Upper lobe of left lung (tissue), 6 donors: Measurements from ENCODE around the gene IGSF21. TPM values are rescaled to one million over a fixed set of nuclear protein-coding genes. Genes with fewer than 3 reads are reported as not detected.

Experiments
- ATAC-seq, 2 donors: fragments of 200-7000 bp; cut with Tn5 transposase; one replicate each; pipeline ENCODE4 v1.9.1; 2022; ENCODE audit warnings: mild to moderate bottlenecking in 2 of 2, moderate library complexity in 2 of 2; ENCODE audit not compliant: low FRiP score in 2 of 2
- DNase-seq, 2 donors: peaks; one replicate each; pipeline ENCODE4 v3.0.0-alpha.2; 2019 to 2020
- H3K27ac ChIP-seq, 4 donors: fragments of 200-600 bp; sonication (generic); one replicate each; pipeline ENCODE4 v1.5.1; 2016 to 2019
- H3K27me3 ChIP-seq, 4 donors: fragments of 200-600 bp; sonication (generic); one replicate each; pipeline ENCODE4 v1.5.1; 2017 to 2019
- H3K36me3 ChIP-seq, 4 donors: fragments of 200-600 bp; sonication (generic); one replicate each; pipeline ENCODE4 v1.5.1; 2016 to 2019
- H3K4me1 ChIP-seq, 4 donors: fragments of 200-600 bp; sonication (generic); one replicate each; pipeline ENCODE4 v1.5.1; 2018 to 2019
- H3K4me3 ChIP-seq, 4 donors: fragments of 200-600 bp; sonication (generic); one replicate each; pipeline ENCODE4 v1.5.1; 2017 to 2019; ENCODE audit warnings: mild to moderate bottlenecking in 2 of 4, moderate library complexity in 1 of 4
- H3K9me3 ChIP-seq, 4 donors: fragments of 200-600 bp; sonication (generic); one replicate each; pipeline ENCODE4 v1.5.1; 2018 to 2019
- EP300 ChIP-seq, 4 donors: sonication (generic); formaldehyde crosslinking; IDR thresholded peaks; one replicate each; pipeline ENCODE4 v1.5.1; 2017; ENCODE audit warnings: antibody characterized with exemption in 4 of 4, control low read depth in 2 of 4
- POLR2A ChIP-seq, 4 donors: fragments of 450-650 bp; IDR thresholded peaks; one replicate each; pipeline ENCODE4 v1.5.1; 2016 to 2017; ENCODE audit warnings: antibody characterized with exemption in 4 of 4, mild to moderate bottlenecking in 2 of 4
- POLR2AphosphoS5 ChIP-seq, 2 donors: sonication (generic); formaldehyde crosslinking; IDR thresholded peaks; one replicate each; pipeline ENCODE4 v1.5.1; 2017; ENCODE audit warnings: antibody characterized with exemption in 2 of 2
- WGBS, 2 donors: methylation state at CpG; one replicate each; pipeline ENCODE4 v1.1.5; 2017 to 2018; 5-methylcytosine and 5-hydroxymethylcytosine counted together
- total RNA-seq, 6 donors: library from RNA; depleted of rRNA in 4 of 6; stranded (reverse); fragments of >200 nt in 4 of 6; gene quantifications; one replicate each; pipeline versions ENCODE4 v1.1.0 to v1.2.1, GENCODE V29; 2016 to 2021
- TF ChIP-seq, protein P1 (sequence below), 6 experiments: fragments of 450-650 bp in 4 of 6; fragments of 200-600 bp in 2 of 6; sonication (generic) in 2 of 6; IDR thresholded peaks; one replicate each; pipeline ENCODE4 v1.5.1; 2016 to 2019; ENCODE audit warnings: antibody characterized with exemption in 6 of 6
- donor health status: DM: no; HTN: no; CAD: no; lungs with moderate emphysema.
- donor health status: DM: no; HTN: yes; CAD: no; lungs with severe emphysema.

The IGSF21 gene
- total RNA-seq, 6 donors from 2014 or later, result 1.1 to 2.9 (median 2.0) TPM; not detected in 1

- H3K9me3 ChIP-seq, result no peaks in the 10 kb centered on the region
- H3K27me3 ChIP-seq, result no peaks in the 10 kb centered on the region
- no peak overlapping the region for H3K27ac ChIP-seq
- DNase-seq, result no peak
- H3K4me3 ChIP-seq, result no peak overlapping the region
- TF ChIP-seq POLR2A (IDR thresholded peaks at IDR 0.05) (no peak), EP300 (IDR thresholded peaks at IDR 0.05) (no peak), POLR2AphosphoS5 (IDR thresholded peaks at IDR 0.05) (no peak)
- TF ChIP-seq, protein P1, sequence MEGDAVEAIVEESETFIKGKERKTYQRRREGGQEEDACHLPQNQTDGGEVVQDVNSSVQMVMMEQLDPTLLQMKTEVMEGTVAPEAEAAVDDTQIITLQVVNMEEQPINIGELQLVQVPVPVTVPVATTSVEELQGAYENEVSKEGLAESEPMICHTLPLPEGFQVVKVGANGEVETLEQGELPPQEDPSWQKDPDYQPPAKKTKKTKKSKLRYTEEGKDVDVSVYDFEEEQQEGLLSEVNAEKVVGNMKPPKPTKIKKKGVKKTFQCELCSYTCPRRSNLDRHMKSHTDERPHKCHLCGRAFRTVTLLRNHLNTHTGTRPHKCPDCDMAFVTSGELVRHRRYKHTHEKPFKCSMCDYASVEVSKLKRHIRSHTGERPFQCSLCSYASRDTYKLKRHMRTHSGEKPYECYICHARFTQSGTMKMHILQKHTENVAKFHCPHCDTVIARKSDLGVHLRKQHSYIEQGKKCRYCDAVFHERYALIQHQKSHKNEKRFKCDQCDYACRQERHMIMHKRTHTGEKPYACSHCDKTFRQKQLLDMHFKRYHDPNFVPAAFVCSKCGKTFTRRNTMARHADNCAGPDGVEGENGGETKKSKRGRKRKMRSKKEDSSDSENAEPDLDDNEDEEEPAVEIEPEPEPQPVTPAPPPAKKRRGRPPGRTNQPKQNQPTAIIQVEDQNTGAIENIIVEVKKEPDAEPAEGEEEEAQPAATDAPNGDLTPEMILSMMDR (IDR thresholded peaks at IDR 0.05), result no peak
- no peak for ATAC-seq
- H3K4me1 ChIP-seq, result no peaks in the 10 kb centered on the region
- WGBS, 2 donors, result 42% methylated on average over 2 of the region's 2 CpGs; no CpG with 5 or more reads in 1 of the 2 donors
- no peaks in the 10 kb centered on the region for H3K36me3 ChIP-seq
Measured at GRCh38 chr1:18093193-18093592, 14.4 kb upstream of the IGSF21 start.

GRCh38 chr1:18093646-18094045, 14.0 kb upstream of the IGSF21 start:
- Histone ChIP-seq H3K27me3 (no peaks in the 10 kb centered on the region), H3K9me3 (no peaks in the 10 kb centered on the region), H3K4me1 (no peaks in the 10 kb centered on the region), H3K27ac (no peak overlapping the region), H3K36me3 (no peaks in the 10 kb centered on the region), H3K4me3 (no peak overlapping the region)
- ATAC-seq (no peak), DNase-seq (no peak)
- 94 to 95% methylated on average over 2 of the region's 2 CpGs for WGBS, 2 donors
- no peak for TF ChIP-seq POLR2AphosphoS5 (IDR thresholded peaks at IDR 0.05)
- TF ChIP-seq, protein P1 (IDR thresholded peaks at IDR 0.05), result no peak
- no peak for TF ChIP-seq EP300 (IDR thresholded peaks at IDR 0.05)
- no peak for TF ChIP-seq POLR2A (IDR thresholded peaks at IDR 0.05)

DNA sequence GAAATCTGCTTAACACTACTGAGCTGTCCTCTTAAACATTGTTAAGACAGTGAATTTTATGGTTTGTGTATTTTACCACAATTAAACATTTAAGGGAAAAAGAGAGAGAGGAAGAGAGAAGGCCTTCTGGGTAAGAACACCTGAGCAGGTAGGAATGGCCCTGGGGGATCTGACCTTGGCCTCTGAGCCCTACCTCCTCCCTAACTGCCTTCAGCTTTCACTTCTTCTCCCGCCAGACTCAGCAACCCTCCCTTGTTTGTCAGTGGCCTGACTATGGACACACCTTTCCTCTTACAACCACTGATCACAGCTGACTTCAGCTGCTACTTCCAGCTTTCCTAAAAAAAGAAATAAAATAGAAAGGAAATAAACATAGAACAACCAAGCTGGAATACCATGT, 13.5 kb upstream of the IGSF21 start:
- DNase-seq (no peak), ATAC-seq (no peak)
- Histone ChIP-seq H3K36me3 (no peaks in the 10 kb centered on the region), H3K27me3 (no peaks in the 10 kb centered on the region), H3K27ac (no peak overlapping the region), H3K9me3 (no peaks in the 10 kb centered on the region), H3K4me3 (no peak overlapping the region), H3K4me1 (no peaks in the 10 kb centered on the region)
- 52 to 76% methylated on average over 1 of the region's 1 CpG for WGBS, 2 donors
- TF ChIP-seq POLR2A (IDR thresholded peaks at IDR 0.05), result no peak
- TF ChIP-seq, protein P1 (IDR thresholded peaks at IDR 0.05), result no peak
- TF ChIP-seq EP300 (IDR thresholded peaks at IDR 0.05), result no peak
- no peak for TF ChIP-seq POLR2AphosphoS5 (IDR thresholded peaks at IDR 0.05)

DNA sequence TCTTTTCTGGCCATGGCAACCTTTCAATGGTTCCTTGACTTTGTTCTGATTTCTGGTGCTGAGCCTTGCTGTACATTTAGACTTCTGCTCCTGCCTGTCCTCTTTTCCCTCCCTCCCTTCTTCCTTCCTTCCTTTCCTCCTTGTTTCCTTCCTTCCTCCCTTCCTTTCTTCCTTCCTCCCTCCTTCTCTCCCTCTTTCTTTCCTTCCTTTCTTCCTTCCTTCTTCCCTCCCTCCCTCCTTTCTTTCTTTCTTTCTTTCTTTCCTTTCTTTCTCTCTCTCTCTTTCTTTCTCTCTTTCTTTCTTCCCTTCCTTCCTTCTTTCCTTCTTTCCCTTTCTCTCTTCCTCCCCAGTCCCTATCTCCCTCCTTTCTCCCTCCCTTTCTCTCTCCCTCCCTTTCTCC, 10.4 kb upstream of the IGSF21 start:
- DNase-seq, result no peak
- no peak for ATAC-seq
- no peaks in the 10 kb centered on the region for H3K9me3 ChIP-seq
- H3K27me3 ChIP-seq, result no peaks in the 10 kb centered on the region
- H3K27ac ChIP-seq, result no peak overlapping the region
- H3K4me1 ChIP-seq, result no peaks in the 10 kb centered on the region
- H3K36me3 ChIP-seq, result no peaks in the 10 kb centered on the region
- TF ChIP-seq POLR2AphosphoS5 (IDR thresholded peaks at IDR 0.05), result no peak
- TF ChIP-seq, protein P1 (IDR thresholded peaks at IDR 0.05), result no peak
- TF ChIP-seq POLR2A (IDR thresholded peaks at IDR 0.05), result no peak
- TF ChIP-seq EP300 (IDR thresholded peaks at IDR 0.05), result no peak
- no peak overlapping the region for H3K4me3 ChIP-seq

DNA sequence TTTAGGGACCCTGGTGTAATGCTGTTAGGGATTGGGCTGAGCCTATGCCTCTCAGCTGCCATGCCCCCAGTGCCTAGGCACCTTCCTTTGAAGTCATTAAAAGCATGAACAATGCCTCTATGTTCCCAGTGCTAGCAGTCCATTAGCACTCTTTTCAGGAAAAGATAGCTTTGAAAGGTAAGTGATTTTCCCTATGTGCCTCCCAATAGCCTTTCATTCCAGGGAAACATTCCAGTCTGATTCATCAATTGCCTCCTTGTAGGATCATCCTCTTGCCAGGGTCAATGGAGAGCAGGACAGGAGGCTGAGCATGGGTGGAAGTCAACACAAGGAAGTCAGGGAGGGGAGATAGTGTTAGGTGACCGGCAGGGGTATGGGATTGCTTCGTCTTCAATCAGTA, 8.6 kb upstream of the IGSF21 start:
- Histone ChIP-seq H3K36me3 (no peaks in the 10 kb centered on the region), H3K27me3 (no peaks in the 10 kb centered on the region), H3K9me3 (no peaks in the 10 kb centered on the region), H3K27ac (no peak overlapping the region), H3K4me1 (no peaks in the 10 kb centered on the region), H3K4me3 (no peak overlapping the region)
- no peak for ATAC-seq
- TF ChIP-seq POLR2AphosphoS5 (IDR thresholded peaks at IDR 0.05) (no peak), POLR2A (IDR thresholded peaks at IDR 0.05) (no peak), EP300 (IDR thresholded peaks at IDR 0.05) (no peak)
- TF ChIP-seq, protein P1 (IDR thresholded peaks at IDR 0.05), result no peak
- WGBS, 2 donors, result 57 to 65% methylated on average over 2 of the region's 2 CpGs
- DNase-seq, result no peak
